Activated naive CD4-positive, alpha-beta T cell treated with anti-CD3 and anti-CD28 coated beads, Interleukin-2, amount 50 U/mL, for 16 hours (primary cell): Measurements from ENCODE around the gene MTHFSD.

ENCODE experiments used
- DNase-seq: peaks from one replicate; pipeline ENCODE4 v3.0.0-alpha.2; 2020

Gene MTHFSD

DNA sequence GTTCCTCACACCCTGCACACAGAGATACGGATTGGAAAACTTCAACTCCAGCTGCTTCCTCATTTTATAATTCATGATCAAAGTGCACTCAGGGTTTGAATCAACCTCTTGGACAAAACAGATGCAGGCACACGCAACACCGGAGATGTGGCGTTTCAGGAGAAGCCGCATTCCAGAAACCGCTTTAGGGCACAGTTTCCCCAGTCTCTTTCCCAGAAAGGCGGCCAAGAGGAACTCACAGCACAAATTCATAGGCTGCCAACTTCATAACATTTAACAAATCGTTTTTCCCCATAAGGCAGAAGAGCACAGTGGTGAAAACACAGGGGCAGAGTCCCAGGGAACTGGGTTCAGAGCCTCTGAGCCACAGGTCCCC, 8.4 kb downstream of the MTHFSD start:
- DNase-seq, result no peak

DNA sequence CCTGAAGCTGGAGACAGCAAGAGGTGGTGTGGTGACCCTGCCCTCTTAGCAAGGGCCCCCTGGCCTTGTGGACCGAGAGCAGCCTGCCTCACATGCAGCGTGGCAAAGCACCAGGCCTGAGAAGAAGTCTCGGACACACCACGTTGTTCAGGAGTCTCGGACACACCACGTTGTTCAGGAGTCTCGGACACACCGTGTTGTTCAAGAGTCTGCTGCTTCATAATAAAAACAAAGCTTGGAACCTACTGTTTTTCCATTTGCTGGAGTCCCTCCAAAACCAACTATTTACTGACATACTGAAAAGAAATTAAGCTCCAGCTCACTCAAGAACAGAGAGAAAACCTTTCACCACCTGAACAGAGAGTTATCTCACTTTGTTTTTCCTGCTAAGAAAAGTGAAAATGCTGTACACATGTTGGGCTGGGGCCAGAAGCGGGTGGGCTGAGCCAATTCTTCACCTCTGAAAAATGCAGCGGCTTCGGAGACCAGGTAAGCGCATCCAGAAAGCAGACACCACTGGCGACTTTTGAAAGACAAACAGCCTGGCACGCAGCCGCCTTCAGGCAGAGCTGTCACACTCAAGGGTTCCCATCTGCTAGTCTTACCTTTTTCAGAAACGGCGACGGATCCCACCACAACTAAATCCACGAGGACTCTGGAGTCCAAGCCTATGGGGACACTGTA, 8.9 kb downstream of the MTHFSD start:
- DNase-seq, result no peak

DNA sequence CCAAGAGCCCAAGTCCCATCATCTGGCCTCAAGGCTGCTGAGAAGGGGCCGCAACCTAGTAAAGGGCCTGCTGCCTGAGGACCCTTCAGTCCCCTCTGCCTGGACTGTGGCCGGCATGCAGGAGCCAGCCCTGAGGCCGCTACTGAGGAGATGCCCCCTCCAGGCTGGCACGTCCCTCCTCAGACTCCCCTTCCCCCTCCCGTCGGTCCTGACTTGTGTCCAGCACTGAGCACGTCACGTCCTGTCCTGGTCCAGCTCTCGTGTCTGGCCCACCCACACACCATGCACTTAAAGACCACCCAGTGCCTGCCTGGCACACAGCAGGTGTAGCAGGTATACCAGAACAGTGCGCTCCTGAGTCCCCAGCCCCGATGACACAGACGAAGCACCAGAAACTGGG, 9.6 kb downstream of the MTHFSD start:
- DNase-seq, result no peak

DNA sequence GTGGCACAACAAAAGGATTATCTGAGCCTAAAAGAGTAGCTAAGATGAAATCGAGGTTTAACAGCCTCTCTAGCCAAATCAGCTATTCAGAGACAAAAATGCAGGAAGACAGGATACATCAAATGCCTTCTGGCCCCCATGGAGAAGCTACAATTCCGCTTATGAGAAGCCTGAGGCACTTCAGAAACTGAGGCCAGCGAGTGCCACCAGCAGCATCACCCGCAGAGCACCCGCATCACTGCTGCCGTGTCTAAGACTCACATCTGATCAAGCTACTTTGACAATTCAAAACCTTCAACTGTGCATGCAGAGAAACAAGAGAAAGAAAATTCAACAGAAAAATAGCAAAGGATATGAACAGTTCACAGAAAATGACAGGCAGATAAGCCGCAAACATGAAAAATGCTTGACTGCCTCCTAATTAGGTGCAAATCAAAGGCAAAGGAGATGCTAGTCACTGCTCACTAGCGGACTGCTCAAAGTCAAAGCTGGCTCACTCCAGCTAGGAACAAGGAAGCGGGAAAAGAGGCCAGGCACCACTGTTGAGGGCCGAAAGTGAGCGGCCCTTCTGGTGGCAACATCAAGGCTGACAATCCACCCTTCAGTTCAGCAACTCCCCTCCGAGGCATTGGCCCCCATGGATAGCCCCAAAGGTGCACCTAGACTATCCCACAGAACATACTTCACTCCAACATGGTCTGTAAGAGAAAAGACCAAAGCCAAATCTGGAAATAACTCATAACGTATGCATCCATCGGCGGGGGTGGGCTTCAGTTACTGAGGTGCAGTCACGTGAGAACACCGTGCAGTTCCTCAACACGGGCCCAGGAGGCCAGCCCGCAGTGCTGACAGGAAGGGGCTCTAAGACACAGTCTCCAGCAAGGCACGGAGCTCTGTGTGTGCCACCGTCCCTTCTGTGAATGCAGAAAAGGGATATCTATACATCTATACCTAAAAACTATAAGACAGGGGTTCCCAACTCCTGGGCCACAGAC, 12.0 kb downstream of the MTHFSD start:
- no peak for DNase-seq

DNA sequence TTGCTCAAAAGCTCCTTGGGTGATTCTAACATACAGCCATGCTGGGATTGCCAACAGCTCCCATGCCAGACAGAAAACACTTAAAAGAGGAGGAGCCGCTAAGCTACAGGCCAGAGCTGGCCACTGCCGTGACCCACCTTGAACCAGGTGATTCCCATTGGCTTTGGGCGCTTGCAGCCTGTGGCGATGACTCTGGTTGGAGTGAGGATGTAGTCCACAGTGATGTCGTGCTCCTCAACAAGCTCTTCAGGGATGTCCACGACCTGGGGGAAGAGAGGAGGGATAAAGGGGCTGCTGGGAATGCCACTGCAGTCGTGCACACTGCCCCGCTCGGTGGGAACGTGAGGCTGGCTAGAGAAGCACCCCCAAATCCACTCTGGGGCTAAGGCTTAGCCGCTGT, 13.5 kb downstream of the MTHFSD start:
- no peak for DNase-seq

DNA sequence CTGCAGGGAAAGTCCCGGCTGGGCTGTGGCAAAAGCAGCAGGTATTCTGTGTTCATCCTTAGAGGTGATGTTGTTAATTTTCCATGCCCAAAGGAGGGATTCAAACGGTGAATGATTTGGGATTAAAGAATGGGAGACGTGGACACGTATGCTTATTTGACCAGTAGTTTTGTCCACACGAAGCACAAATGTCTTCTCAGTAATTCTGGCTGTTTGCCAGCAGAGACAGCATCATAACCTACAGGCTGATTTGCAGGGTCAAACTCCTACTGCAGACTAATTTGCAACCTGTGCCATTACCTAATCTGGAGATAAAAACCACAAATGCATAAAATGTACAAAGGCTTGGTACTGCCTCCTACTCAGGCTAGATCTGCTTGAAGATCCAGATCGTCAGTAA, 14.1 kb downstream of the MTHFSD start:
- DNase-seq, result no peak

DNA sequence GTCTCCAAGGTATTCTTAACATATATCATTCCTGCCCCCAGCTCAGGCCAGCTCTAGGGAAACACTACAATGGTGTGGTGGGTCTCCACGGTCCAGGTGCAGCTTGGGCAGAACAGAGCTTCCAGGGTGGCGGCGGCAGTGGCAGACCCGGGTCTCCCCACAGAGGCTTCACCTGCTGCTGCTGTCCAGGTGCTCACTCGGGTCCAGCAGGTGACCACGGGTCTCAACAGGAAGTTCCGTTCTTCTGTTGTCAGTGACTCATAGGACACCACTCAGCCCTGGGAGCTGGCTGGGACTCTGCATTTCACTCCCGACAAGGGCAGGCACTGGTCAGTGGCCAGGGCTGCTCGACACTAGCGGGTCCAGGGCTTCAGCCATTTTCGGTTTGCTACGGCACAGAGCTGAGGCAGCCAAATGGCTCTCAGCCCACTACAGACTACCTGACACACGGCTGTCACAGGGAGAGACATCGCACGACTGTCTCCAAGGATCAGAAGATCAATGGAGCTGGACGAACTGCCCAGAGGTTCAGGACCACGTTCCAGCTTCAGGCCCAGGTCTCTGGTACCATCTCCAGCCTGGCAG, 16.7 kb downstream of the MTHFSD start:
- DNase-seq, result no peak

DNA sequence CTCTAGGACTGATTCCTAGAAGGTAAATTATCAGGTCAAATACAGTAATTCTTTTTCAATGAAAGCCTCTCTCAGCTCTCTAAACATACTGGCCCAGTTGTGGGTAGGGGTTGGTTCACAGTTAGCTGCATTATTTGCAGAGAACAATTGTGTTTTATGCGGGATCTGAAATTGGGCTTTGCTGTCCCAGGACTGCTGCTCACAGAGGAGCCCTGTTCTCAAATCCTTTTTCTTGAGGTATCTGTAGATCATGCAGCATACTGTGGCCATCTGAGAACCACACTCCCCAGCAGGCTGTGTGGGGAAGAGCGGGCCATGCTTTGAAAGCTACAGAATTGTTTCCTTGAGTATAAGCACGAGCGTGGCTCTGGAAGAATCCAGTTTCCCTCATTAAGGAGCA, 17.5 kb downstream of the MTHFSD start:
- DNase-seq, result no peak

DNA sequence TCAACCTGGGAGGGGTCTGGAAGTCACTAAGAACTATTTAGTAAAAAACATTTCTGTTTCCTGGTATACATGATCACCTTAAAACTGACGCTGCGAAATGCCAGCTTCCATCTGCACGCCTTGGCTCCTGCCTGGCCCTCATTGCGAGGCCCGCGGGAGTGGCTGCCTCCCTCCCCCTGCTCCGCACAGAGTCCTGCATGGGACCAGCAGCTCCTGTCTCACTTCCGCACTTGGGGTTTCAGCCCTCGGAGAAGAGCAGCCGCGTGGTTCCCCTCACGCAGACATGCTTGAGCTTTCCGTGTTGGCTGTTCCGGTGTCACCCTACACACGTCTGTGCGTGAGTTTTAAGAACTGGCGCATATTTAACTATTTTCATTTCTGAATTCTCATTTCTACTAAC, 18.4 kb downstream of the MTHFSD start:
- DNase-seq, result peak; percentile 7

DNA sequence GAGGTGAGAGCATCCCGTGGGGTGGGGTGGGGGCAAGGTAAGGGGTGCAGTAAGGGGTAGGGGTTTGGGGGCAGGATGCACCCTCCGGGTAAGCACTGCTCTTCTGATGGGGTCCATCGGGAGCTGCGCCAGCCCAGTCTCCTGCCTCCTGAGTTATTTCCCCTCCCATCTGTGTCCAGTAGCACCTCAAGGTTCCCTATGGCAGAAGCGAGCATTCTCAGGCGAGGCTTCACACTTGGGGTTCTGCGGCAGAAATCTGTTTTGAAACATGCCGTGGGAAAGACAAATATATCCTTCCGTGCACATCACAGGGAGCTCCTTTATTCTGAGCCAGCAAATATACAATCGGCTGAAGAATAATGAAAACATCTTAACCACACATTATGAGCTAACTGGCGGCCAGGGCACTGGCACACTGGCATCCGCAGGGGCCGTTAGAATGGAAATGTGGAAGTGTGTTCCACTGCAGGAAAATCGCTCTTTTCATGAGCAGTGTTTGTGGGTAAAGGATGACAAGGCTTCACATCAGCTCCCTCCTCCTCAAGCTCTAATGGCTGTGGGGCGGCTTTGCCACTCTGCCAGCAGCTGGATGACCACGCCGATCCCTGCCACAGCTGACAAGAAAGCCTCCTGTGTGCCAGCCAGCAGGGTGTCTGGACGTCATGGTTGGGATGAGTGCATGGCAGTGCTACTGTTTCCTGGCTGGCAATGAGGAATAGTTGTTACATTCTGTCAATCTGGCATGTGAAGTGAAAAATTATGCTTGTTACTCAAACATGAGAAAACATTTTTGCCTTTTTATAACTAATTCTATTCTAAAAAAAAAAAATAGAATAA, 20.0 kb downstream of the MTHFSD start:
- DNase-seq, result no peak

DNA sequence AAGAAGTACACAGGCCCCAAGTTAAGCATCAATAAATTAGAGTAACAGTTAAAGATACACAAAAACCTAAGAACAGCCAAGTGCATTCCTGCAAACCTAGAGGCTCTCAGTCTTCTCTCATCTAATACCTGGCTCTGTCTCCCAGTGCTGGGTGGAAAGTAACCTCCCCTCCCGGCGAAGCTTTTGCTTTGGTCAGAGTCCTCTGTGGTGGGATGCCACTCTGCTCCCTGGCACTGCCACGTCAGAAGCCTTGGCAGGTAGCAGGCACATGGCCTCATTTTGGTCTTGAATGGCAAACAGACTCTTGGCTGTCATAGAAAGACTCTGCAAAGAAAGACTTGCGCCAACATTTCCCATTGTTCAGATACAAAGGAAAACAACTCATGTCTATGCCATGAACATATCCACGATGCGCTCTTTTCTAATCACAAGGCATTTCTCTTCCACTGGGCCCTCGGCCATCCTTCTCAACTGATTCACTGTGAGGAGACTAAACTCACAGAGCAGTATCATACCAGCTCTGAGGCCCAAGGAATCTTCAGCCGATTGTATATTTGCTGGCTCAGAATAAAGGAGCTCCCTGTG, 21.2 kb downstream of the MTHFSD start:
- DNase-seq, result no peak

DNA sequence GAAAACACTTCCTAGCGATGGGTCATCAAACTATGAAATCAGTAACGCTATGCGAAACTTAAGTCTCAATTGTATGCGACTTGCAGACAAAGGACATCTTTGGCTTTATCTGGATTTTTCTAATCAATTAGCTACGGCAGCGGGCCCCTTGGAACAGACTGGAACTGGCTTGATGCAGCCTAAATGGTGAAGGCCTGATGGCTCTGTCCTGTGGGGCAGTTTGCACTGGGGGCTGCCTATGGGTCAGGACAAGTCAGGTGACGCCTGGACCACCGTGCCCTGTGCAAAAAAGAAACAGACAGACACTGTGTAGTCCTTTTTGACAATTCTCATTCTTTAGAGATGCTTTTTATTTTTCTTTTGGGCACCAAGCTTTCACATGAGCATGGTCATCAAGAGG, 22.0 kb downstream of the MTHFSD start:
- no peak for DNase-seq

DNA sequence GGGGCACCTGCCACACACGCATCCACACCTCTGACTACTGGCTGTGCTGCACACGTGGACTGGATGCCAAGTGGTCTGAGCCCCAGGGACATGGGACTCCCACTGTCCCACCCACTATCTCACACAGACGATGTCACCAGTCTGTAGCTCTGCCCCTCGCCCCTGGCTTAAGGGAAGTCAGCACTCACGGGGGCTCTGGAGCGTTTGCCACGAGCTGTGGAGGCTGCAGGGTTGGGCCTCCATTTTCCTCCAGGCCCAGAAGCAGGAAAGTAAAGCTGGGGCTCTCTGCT, 22.6 kb downstream of the MTHFSD start:
- peak; percentile 1 for DNase-seq

DNA sequence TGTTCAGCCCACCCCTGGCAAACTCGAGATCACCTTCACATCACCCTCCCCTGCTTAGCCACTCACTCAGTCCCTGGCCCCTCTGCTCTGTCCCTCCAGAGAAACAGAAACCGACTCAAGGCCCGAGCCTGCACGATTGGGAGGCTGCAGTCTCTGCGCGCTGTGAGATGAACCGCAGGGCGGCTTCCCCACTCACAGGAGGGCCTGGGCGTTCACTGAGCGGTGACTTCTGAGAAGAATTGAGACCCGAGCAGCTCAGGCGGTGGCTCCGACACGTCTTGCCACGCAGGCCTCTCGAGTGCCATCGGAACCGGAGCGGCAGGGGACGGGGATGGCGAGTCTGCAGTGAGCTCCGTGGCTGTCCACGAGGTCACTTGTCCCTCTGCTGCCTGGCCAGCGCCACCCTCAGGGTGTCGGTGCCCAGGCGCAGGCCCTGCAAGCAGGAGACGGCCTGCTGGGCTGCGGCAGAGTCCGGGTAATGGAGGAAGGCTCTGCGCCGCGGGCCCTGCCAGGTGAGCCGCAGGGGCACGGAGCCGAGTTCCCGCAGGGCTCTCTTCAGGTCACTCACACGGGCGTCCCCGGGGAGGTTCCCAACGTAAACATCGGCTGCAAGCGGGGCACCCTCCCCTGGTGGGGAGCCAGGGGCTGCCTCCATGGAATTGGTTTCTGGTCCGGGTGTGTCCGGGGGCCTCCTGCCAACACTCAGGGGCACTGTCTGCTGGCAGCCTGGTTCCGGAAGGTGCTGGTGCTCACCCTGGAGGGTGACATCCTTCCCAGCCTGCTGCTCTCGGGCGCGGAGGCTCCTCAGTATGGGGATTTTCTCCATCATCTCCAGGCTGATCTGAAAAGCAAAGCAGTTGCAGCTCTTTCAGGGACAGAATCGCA, 23.2 kb downstream of the MTHFSD start:
- peak; percentile 8 for DNase-seq

DNA sequence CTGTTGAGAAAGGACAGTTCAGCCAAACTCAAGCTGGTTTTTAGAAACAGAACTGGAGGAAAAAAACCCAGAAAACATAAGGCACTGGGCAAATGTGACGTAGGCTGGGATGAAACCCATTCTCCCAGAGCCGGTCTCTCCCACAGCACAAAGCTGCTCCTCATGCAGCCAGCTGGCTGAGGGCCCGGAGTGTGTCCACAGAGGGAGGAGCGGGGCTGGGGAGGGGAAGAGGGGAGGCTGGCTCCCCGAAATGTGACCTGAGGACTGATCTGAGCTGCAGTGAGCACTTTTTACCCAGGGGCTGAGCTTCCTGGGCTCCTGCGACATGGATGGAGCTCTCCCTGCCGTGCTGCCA, 23.9 kb downstream of the MTHFSD start:
- DNase-seq, result peak; percentile 8

DNA sequence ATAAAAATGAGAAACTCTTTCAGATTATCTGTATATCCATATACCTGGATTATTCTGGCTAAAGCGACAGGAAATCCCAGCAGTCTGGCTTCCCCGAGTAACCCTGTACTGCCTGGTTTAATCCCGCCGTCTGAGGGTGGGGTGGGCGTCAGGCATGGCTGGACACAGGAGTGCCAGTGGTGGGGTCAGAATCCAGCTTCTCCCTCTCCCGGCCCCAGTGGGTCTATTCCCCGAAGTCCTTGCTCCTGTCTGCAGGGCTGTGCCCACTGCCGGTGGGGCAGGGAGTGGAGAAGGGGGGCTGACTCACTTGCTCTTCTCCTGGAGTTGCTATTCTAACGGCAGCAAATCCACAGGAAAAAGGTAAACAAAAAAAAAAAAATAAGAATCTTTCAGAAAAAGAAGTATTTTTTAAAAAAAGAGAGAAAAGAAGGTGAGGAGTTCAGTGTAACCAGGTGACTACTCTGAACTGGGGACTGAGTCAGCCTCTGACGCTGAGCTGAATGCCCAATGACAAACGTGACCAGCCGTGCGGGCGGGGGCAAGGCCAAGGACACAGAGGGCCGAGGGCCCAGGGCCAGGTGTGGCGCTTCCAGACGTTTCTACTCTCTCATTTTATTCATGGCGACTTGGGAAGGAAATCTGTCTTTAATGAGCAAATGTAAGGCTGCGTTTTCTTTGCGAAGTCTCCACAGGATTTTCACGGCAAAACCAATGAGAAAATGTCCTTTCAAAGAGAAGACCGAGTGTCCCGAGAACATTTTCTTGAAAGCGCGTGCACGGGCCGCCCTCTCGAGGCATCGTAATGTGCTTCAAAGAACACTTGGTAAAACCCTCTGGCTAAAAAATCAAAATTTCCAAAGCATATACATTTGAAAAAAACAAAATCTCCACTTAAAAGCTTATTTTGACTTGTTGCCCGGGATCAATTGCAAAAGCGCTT, 24.5 kb downstream of the MTHFSD start:
- DNase-seq, result peak; percentile 3

DNA sequence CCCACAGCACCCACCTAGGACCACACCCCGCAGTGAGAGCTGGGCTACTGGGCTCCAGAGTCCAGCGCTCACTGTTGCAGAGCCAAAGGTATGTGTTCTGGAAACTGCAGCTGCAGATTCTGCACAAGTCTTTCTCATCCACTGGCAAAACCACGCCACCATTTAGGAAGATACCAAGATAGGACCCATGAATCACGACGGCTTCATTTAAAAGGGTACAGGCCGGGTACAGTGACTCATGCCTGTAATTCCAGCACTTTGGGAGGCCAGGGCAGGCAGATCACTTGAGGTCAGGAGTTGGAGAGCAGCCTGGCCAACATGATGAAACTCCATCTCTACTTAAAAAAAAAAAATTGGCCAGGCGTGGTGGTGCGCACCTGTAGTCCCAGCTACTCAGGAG, 25.9 kb downstream of the MTHFSD start:
- DNase-seq, result no peak

DNA sequence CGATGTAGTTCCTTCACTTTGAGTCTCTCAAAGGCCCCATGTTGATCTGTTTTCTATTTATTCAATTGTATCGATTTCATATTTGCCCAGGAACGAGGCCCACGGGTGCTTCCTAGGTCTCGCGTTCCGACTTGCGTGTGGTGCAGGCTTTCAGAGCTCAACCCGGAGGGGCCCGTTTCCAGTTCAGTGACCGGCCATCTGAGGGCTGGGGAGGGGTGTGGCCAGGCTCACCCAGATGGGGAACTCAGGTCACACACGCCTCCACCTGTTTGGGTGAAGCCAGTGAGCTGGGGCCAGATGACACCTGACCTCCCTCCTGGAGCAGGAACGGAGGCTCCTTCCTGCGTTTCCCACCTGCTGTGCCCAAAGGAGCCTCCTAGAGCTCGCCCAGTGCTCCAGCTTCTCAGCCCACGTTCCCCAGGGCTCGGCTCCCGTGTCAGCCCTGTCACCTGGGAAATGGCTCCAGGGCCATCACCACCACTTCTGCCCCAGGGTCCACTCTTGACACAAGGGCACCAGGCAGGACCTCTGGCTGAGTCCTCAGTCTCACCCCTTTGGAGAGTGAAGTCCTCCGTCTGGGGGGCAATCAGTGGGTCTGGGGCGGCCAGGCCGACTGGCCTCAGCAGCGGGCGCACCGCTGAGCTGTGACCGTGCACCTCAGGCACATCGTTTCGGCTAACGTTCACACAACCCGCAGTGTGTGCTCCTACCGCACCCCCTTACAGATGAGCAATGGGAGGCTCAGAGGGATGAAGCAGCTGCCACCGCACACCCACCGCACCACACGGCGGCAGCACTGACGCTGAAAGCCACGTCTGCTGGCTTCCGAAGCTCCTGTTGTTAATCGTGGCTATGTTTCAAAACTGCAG, 26.7 kb downstream of the MTHFSD start:
- DNase-seq, result peak; percentile 3

DNA sequence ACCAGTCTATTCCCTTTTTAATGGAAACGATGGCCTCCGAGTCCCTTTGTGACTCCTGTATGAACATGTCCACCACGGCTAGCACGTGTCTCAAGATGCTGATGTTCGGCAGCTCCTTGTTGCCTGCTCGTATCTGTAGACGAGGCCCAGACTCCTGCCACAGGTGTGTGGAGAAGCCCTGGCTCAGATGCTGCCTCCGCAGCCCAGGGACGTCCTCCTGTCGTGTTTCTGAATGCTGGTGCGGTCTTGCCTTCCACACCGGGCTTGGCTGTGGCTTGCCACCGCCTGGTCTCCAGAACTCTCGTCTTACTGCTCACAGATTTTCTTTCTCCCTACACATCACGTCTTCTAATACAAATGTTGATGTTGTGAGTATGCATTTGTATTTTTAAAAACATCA, 27.7 kb downstream of the MTHFSD start:
- peak; percentile 3 for DNase-seq

DNA sequence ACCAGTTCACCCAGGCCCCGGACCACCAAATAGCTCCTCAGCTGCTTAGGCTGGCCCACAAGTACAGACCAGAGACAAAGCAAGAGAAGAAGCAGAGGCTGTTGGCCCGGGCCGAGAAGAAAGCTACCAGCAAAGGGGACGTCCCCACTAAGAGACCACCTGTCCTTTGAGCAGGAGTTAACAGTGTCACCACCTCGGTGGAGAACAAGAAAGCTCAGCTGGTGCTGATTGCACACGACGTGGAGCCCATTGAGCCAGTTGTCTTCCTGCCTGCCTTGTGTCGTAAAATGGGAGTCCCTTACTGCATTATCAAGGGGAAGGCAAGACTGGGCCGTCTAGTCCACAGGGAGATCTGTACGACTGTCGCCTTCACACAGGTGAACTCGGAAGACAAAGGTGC, 29.3 kb downstream of the MTHFSD start:
- DNase-seq, result no peak
